ENCODE data around the gene DAPK2.

DAPK2 gene

DNA sequence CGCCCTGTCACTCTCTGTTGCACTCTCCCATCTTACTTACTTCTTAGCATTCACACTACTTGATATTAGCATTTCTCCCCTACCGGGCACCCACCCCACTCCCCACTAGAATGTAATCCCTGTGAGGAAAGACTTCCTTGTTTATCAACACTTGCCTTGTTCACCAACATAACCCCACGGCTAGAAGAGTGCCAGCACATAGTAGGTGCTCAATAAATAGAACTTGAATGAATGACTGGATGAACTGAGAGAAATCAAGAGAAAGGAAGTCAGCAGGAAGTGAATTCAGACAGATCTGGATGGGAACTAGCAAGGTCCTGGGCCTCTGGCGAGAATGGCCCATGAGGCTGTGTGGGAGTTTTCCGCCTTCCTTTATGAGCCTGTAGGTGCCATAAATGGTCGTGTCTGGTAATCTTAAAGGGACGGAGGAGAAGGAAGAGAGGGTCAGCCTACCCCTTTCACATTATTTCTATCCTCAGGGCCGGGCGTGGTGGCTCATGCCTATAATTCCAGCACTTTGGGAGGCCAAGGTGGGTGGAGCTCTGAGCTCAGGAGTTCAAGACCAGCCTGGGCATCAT, 170.1 kb downstream of the DAPK2 start:
- H3K4me3 ChIP-seq (ENCODE audit: low read depth, low read length) = no peak overlapping the region
- TF ChIP-seq, protein P1, sequence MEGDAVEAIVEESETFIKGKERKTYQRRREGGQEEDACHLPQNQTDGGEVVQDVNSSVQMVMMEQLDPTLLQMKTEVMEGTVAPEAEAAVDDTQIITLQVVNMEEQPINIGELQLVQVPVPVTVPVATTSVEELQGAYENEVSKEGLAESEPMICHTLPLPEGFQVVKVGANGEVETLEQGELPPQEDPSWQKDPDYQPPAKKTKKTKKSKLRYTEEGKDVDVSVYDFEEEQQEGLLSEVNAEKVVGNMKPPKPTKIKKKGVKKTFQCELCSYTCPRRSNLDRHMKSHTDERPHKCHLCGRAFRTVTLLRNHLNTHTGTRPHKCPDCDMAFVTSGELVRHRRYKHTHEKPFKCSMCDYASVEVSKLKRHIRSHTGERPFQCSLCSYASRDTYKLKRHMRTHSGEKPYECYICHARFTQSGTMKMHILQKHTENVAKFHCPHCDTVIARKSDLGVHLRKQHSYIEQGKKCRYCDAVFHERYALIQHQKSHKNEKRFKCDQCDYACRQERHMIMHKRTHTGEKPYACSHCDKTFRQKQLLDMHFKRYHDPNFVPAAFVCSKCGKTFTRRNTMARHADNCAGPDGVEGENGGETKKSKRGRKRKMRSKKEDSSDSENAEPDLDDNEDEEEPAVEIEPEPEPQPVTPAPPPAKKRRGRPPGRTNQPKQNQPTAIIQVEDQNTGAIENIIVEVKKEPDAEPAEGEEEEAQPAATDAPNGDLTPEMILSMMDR (IDR thresholded peaks at IDR 0.05; ENCODE audit: control insufficient read depth, extremely low read depth, insufficient read depth) = no peak
- no peak for DNase-seq (ENCODE audit: low read depth)

- no peak overlapping the region for H3K4me3 ChIP-seq (ENCODE audit: low read depth, low read length)
- no peak for DNase-seq (ENCODE audit: low read depth)
- TF ChIP-seq, protein P1 (IDR thresholded peaks at IDR 0.05; ENCODE audit: control insufficient read depth, extremely low read depth, insufficient read depth) = no peak
These were observed 171.7 kb downstream of the DAPK2 start for GRCh38 chr15:63874616-63875015.

- TF ChIP-seq, protein P1 (IDR thresholded peaks at IDR 0.05; ENCODE audit: control insufficient read depth, extremely low read depth, insufficient read depth) = no peak
- H3K4me3 ChIP-seq (ENCODE audit: low read depth, low read length) = no peak overlapping the region
- no peak for DNase-seq (ENCODE audit: low read depth)
These were observed 173.3 kb downstream of the DAPK2 start for GRCh38 chr15:63872759-63873510.

- DNase-seq (ENCODE audit: low read depth) = peak; percentile 44
- H3K4me3 ChIP-seq (ENCODE audit: low read depth, low read length) = no peak overlapping the region
- TF ChIP-seq, protein P1 (IDR thresholded peaks at IDR 0.05; ENCODE audit: control insufficient read depth, extremely low read depth, insufficient read depth) = no peak
These were observed 175.6 kb downstream of the DAPK2 start for GRCh38 chr15:63870487-63871209.

- TF ChIP-seq, protein P1 (IDR thresholded peaks at IDR 0.05; ENCODE audit: control insufficient read depth, extremely low read depth, insufficient read depth) = no peak
- no peak overlapping the region for H3K4me3 ChIP-seq (ENCODE audit: low read depth, low read length)
- DNase-seq (ENCODE audit: low read depth) = no peak
These were observed 176.3 kb downstream of the DAPK2 start for GRCh38 chr15:63870043-63870394.

GRCh38 chr15:63869371-63870042, 176.8 kb downstream of the DAPK2 start:
- H3K4me3 ChIP-seq (ENCODE audit: low read depth, low read length) = no peak overlapping the region
- TF ChIP-seq, protein P1 (IDR thresholded peaks at IDR 0.05; ENCODE audit: control insufficient read depth, extremely low read depth, insufficient read depth) = no peak
- no peak for DNase-seq (ENCODE audit: low read depth)

All from LNCaP clone FGC (cell line).